Breast epithelium (tissue), 3 donors: Measurements from ENCODE around the gene M1AP.

Experiments used
- POLR2AphosphoS5 ChIP-seq, 3 donors: sonication (generic); formaldehyde crosslinking; IDR thresholded peaks; one replicate each; pipeline ENCODE4 v1.6.1; 2017; ENCODE audit warnings: antibody characterized with exemption in 3 of 3
- TF ChIP-seq, protein P1 (sequence below), 3 donors: fragments of 450-650 bp; IDR thresholded peaks; one replicate each; pipeline ENCODE4 v1.5.1; 2016 to 2017; ENCODE audit warnings: antibody characterized with exemption in 3 of 3, mild to moderate bottlenecking in 3 of 3, moderate library complexity in 3 of 3

DNA sequence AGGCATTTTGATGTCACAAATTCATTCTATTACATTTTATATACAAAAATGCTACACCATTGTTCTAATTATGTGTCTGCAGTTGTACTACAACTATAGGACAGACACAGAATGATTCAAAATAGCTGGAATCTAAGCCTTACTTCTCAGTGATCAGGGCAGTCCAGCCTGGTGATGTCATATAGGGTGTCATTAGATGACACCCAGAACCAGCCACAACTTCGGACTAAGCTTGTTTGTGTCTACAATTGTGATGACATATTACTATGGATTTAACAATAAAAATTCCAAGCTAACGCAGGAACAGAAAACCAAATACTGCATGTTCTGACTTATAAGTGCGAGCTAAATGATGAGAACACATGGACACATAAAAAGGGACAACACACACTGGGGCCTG lies 31.0 kb downstream of the M1AP start:
- TF ChIP-seq, protein P1, sequence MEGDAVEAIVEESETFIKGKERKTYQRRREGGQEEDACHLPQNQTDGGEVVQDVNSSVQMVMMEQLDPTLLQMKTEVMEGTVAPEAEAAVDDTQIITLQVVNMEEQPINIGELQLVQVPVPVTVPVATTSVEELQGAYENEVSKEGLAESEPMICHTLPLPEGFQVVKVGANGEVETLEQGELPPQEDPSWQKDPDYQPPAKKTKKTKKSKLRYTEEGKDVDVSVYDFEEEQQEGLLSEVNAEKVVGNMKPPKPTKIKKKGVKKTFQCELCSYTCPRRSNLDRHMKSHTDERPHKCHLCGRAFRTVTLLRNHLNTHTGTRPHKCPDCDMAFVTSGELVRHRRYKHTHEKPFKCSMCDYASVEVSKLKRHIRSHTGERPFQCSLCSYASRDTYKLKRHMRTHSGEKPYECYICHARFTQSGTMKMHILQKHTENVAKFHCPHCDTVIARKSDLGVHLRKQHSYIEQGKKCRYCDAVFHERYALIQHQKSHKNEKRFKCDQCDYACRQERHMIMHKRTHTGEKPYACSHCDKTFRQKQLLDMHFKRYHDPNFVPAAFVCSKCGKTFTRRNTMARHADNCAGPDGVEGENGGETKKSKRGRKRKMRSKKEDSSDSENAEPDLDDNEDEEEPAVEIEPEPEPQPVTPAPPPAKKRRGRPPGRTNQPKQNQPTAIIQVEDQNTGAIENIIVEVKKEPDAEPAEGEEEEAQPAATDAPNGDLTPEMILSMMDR (IDR thresholded peaks at IDR 0.05) = no peak
- TF ChIP-seq POLR2AphosphoS5 (IDR thresholded peaks at IDR 0.05) = no peak
